Fibroblast of pulmonary artery (primary cell): Measurements from ENCODE around the gene TMEM74B.
"Not testable (repeated sequence)": the region's sequence is repeated elsewhere in the genome, so short reads cannot be mapped to it uniquely, and the experiment has no call there.

Experiments
- DNase-seq: peaks from one replicate; pipeline ENCODE4 v3.0.0-alpha.2; 2010; ENCODE audit warnings: low read depth
- H3K4me3 ChIP-seq: replicated peaks from 2 replicates; pipeline ENCODE4 v1.5.1; 2011; ENCODE audit warnings: low read depth, mild to moderate bottlenecking, control low read depth, low read length, moderate library complexity
- CTCF ChIP-seq: IDR thresholded peaks from 2 replicates; pipeline ENCODE4 v1.5.1; 2011; ENCODE audit warnings: mild to moderate bottlenecking, control low read depth, low read length, inconsistent platforms; ENCODE audit errors: missing control alignments

TMEM74B gene

GRCh38 chr20:1160496-1160895 lies 24.3 kb downstream of the TMEM74B start:
- H3K4me3 ChIP-seq: no peak overlapping the region
- DNase-seq: no peak
- no peak for TF ChIP-seq CTCF

GRCh38 chr20:1155342-1155741 lies 29.4 kb downstream of the TMEM74B start:
- TF ChIP-seq CTCF: no peak
- no peak for DNase-seq

GRCh38 chr20:1154691-1155090 lies 30.1 kb downstream of the TMEM74B start:
- no peak overlapping the region for H3K4me3 ChIP-seq
- TF ChIP-seq CTCF: no peak
- DNase-seq: no peak

More at GRCh38 chr20:1155342-1155741, 29.4 kb downstream of the TMEM74B start:
- H3K4me3 ChIP-seq: no peak overlapping the region

- no peak for DNase-seq
- H3K4me3 ChIP-seq: no peak overlapping the region
- no peak for TF ChIP-seq CTCF
Observed at GRCh38 chr20:1154226-1154625, 30.6 kb downstream of the TMEM74B start.

GRCh38 chr20:1150968-1151367 lies 33.8 kb downstream of the TMEM74B start:
- H3K4me3 ChIP-seq: no peak overlapping the region
- DNase-seq: no peak
- TF ChIP-seq CTCF: no peak

GRCh38 chr20:1150218-1150617 lies 34.6 kb downstream of the TMEM74B start:
- TF ChIP-seq CTCF: no peak
- peak; percentile 12 for DNase-seq
- no peak overlapping the region for H3K4me3 ChIP-seq

- H3K4me3 ChIP-seq, DNase-seq: not testable (repeated sequence)
Observed at GRCh38 chr20:1149812-1150211, 35.0 kb downstream of the TMEM74B start.
